H9 (cell line): ENCODE data around the gene OR2T10. TPM values are rescaled to one million over a fixed set of nuclear protein-coding genes. Genes with fewer than 3 reads are reported as not detected.

ENCODE experiments used
- DNase-seq: peaks from one replicate; pipeline ENCODE4 v3.0.0-alpha.2; 2017
- H2AFZ ChIP-seq: one replicate; pipeline ENCODE4 v1.6.1; 2013; ENCODE audit warnings: mild to moderate bottlenecking, low read length, control low read depth, moderate library complexity
- H2AK5ac ChIP-seq: 2 replicates; pipeline ENCODE4 v1.6.1; 2013; ENCODE audit warnings: low read length, control low read depth, mixed read lengths; ENCODE audit not compliant: insufficient read length
- H2BK120ac ChIP-seq: one replicate; pipeline ENCODE4 v1.6.1; 2013; ENCODE audit warnings: low read depth, mild to moderate bottlenecking, low read length, control low read depth, inconsistent platforms; ENCODE audit not compliant: poor library complexity, severe bottlenecking
- H2BK12ac ChIP-seq: 2 replicates; pipeline ENCODE4 v1.6.1; 2013; ENCODE audit warnings: low read length, control low read depth, mixed read lengths, low read depth; ENCODE audit not compliant: insufficient read length
- H2BK15ac ChIP-seq: 2 replicates; pipeline ENCODE4 v1.6.1; 2013; ENCODE audit warnings: low read depth, low read length, control low read depth
- H2BK20ac ChIP-seq: one replicate; pipeline ENCODE4 v1.6.1; 2013; ENCODE audit warnings: low read depth, mild to moderate bottlenecking, low read length, control low read depth, inconsistent platforms; ENCODE audit not compliant: poor library complexity, severe bottlenecking
- H2BK5ac ChIP-seq: 2 replicates; pipeline ENCODE4 v1.6.1; 2013; ENCODE audit warnings: low read length, control low read depth, mixed read lengths; ENCODE audit not compliant: insufficient read length
- H3K14ac ChIP-seq: 2 replicates; pipeline ENCODE4 v1.6.1; 2013; ENCODE audit warnings: low read length, control low read depth; ENCODE audit not compliant: insufficient read depth
- H3K18ac ChIP-seq: 2 replicates; pipeline ENCODE4 v1.6.1; 2013; ENCODE audit warnings: low read depth, mild to moderate bottlenecking, mixed read lengths, low read length, control low read depth; ENCODE audit not compliant: insufficient read length
- H3K23ac ChIP-seq: 2 replicates; pipeline ENCODE4 v1.6.1; 2013; ENCODE audit warnings: low read length, control low read depth, mixed read lengths, low read depth; ENCODE audit not compliant: insufficient read length
- H3K23me2 ChIP-seq: 2 replicates; pipeline ENCODE4 v1.6.1; 2013; ENCODE audit warnings: low read depth, mild to moderate bottlenecking, mixed read lengths, low read length, control low read depth; ENCODE audit not compliant: insufficient read length, poor library complexity, severe bottlenecking
- H3K27ac ChIP-seq: 2 replicates; pipeline ENCODE4 v1.5.1; 2013; ENCODE audit warnings: low read length, control low read depth, mixed read lengths, low read depth; ENCODE audit not compliant: insufficient read length
- H3K27me3 ChIP-seq: 2 replicates; pipeline ENCODE4 v1.6.1; 2013; ENCODE audit warnings: low read length, control low read depth, inconsistent platforms; ENCODE audit not compliant: insufficient read depth
- H3K4ac ChIP-seq: 2 replicates; pipeline ENCODE4 v1.6.1; 2013; ENCODE audit warnings: low read depth, mild to moderate bottlenecking, control low read depth, inconsistent platforms, low read length, moderate library complexity
- H3K4me1 ChIP-seq: 2 replicates; pipeline ENCODE4 v1.6.1; 2013; ENCODE audit warnings: low read length, control low read depth, inconsistent platforms; ENCODE audit not compliant: insufficient read depth
- H3K4me2 ChIP-seq: 2 replicates; pipeline ENCODE4 v1.6.1; 2013; ENCODE audit warnings: low read length, control low read depth, mixed read lengths; ENCODE audit not compliant: insufficient read length, insufficient read depth
- H3K56ac ChIP-seq: 2 replicates; pipeline ENCODE4 v1.6.1; 2013; ENCODE audit warnings: low read depth, mild to moderate bottlenecking, mixed read lengths, low read length, control low read depth; ENCODE audit not compliant: insufficient read length
- H3K79me1 ChIP-seq: 2 replicates; pipeline ENCODE4 v1.6.1; 2013; ENCODE audit warnings: low read depth, mild to moderate bottlenecking, moderate library complexity, low read length, control low read depth, inconsistent platforms; ENCODE audit not compliant: insufficient read depth, poor library complexity, severe bottlenecking
- H3K79me2 ChIP-seq: 2 replicates; pipeline ENCODE4 v1.6.1; 2013; ENCODE audit warnings: low read length, control low read depth, inconsistent platforms; ENCODE audit not compliant: insufficient read depth
- H3K9ac ChIP-seq: 2 replicates; pipeline ENCODE4 v1.6.1; 2013; ENCODE audit warnings: low read length, control low read depth, mixed read lengths; ENCODE audit not compliant: insufficient read length; ENCODE audit errors: extremely low read depth
- H3K9me3 ChIP-seq: one replicate; pipeline ENCODE4 v1.6.1; 2013; ENCODE audit warnings: low read depth, low read length, inconsistent platforms; ENCODE audit not compliant: control insufficient read depth
- H3T11ph ChIP-seq: one replicate; pipeline ENCODE4 v1.6.1; 2013; ENCODE audit warnings: mild to moderate bottlenecking, low read length, control low read depth, inconsistent platforms
- H4K20me1 ChIP-seq: one replicate; pipeline ENCODE4 v1.6.1; 2013; ENCODE audit not compliant: control insufficient read depth, insufficient read length, insufficient read depth
- H4K5ac ChIP-seq: 2 replicates; pipeline ENCODE4 v1.6.1; 2013; ENCODE audit warnings: low read depth, mild to moderate bottlenecking, mixed read lengths, low read length, control low read depth; ENCODE audit not compliant: insufficient read length
- H4K8ac ChIP-seq: replicated peaks from 2 replicates; pipeline ENCODE4 v1.6.1; 2013; ENCODE audit warnings: low read length, control low read depth, mixed read lengths, low read depth; ENCODE audit not compliant: insufficient read length
- H4K91ac ChIP-seq: 2 replicates; pipeline ENCODE4 v1.6.1; 2013; ENCODE audit warnings: low read depth, mild to moderate bottlenecking, moderate library complexity, mixed read lengths, low read length, control low read depth; ENCODE audit not compliant: insufficient read length
- H3K27ac Mint-ChIP-seq, 3 experiments: 2 replicates in 2 of 3; 3 replicates in 1 of 3; pipeline ENCODE4 v1.8.0; 2020 to 2021; ENCODE audit warnings: mixed read lengths in 3 of 3, mild to moderate bottlenecking in 1 of 3, moderate library complexity in 1 of 3
- H3K27me3 Mint-ChIP-seq: 2 replicates; pipeline ENCODE4 v1.8.0; 2021; ENCODE audit warnings: low read depth, mild to moderate bottlenecking, moderate library complexity, mixed read lengths
- H3K36me3 Mint-ChIP-seq, 3 experiments: 2 replicates in 2 of 3; 3 replicates in 1 of 3; pipeline ENCODE4 v1.8.0; 2020 to 2021; ENCODE audit warnings: low read depth in 3 of 3, mixed read lengths in 3 of 3; ENCODE audit not compliant: insufficient read depth in 1 of 3
- H3K4me1 Mint-ChIP-seq, 2 experiments: 2 replicates each; pipeline ENCODE4 v1.8.0; 2020; ENCODE audit warnings: mixed read lengths in 2 of 2
- H3K4me3 Mint-ChIP-seq, 2 experiments: 2 replicates in 1 of 2; 3 replicates in 1 of 2; pipeline ENCODE4 v1.8.0; 2020 to 2021; ENCODE audit warnings: mild to moderate bottlenecking in 2 of 2, mixed read lengths in 2 of 2, moderate library complexity in 1 of 2
- H3K9me3 Mint-ChIP-seq, 2 experiments: 2 replicates in 1 of 2; 3 replicates in 1 of 2; pipeline ENCODE4 v1.8.0; 2020; ENCODE audit warnings: mild to moderate bottlenecking in 2 of 2, mixed read lengths in 2 of 2, moderate library complexity in 1 of 2
- CTCF ChIP-seq: fragments of 200-600 bp; sonication (generic); conservative IDR thresholded peaks from 3 replicates; pipeline ENCODE4 v1.8.0; 2021; ENCODE audit warnings: antibody characterized with exemption, mild to moderate bottlenecking
- WGBS: extraction: QIAGEN DNeasy Blood & Tissue Kit; methylation state at CpG from one replicate; pipeline ENCODE4 v1.1.7; 2013; ENCODE audit warnings: missing lambda C conversion rate, low lambda C conversion rate, mixed read lengths; ENCODE audit not compliant: insufficient read length; ENCODE audit errors: extremely low coverage; 5-methylcytosine and 5-hydroxymethylcytosine counted together
- total RNA-seq: library from RNA; stranded (reverse); gene quantifications from 2 replicates; pipeline ENCODE4 v1.2.1, GENCODE V29; 2021

OR2T10 gene
- total RNA-seq, 1 experiment from 2014 or later = not detected

GRCh38 chr1:248630551-248630950, 33.1 kb upstream of the OR2T10 start:
- Histone ChIP-seq H4K91ac (no peak overlapping the region), H3K23ac (no peak overlapping the region), H2BK5ac (no peak overlapping the region), H3K4me2 (no peak overlapping the region), H3K27me3 (no peaks in the 10 kb centered on the region), H3K4me1 (no peaks in the 10 kb centered on the region), H3K14ac (no peak overlapping the region), H3T11ph (no peak overlapping the region), H3K27ac (no peak overlapping the region), H3K4ac (no peak overlapping the region), H3K56ac (no peak overlapping the region), H3K9ac (no peak overlapping the region), H4K8ac (no peak overlapping the region), H3K23me2 (no peaks in the 10 kb centered on the region), H2BK120ac (no peak overlapping the region), H2BK20ac (no peak overlapping the region), H4K5ac (no peak overlapping the region), H2BK12ac (no peak overlapping the region), H4K20me1 (no peaks in the 10 kb centered on the region), H2AFZ (no peak overlapping the region), H3K79me1 (no peaks in the 10 kb centered on the region), H2AK5ac (no peak overlapping the region), H2BK15ac (no peak overlapping the region), H3K79me2 (no peaks in the 10 kb centered on the region), H3K9me3 (peaks cover 60% of the 10 kb centered on the region), H3K18ac (no peak overlapping the region)
- TF ChIP-seq CTCF = no peak
- Mint-ChIP-seq H3K27ac (no peak overlapping the region), H3K9me3 (peaks cover 37 to 46% of the 10 kb centered on the region in 2 experiments), H3K4me3 (no peak overlapping the region), H3K36me3 (peaks cover 4 to 14% (median 4%) of the 10 kb centered on the region in 3 experiments; a peak in 6 of 7 replicates), H3K4me1 (no peaks in the 10 kb centered on the region), H3K27me3 (no peaks in the 10 kb centered on the region; the same call in 1 of the 2 replicates)
- no CpG with 5 or more reads among the region's 2 CpGs for WGBS
- no peak for DNase-seq
